Frontal cortex (tissue), 4 donors: ENCODE measurements around the gene PLEKHA7. TPM values are rescaled to one million over a fixed set of nuclear protein-coding genes. Genes with fewer than 3 reads are reported as not detected.
"Not testable (repeated sequence)": the region's sequence is repeated elsewhere in the genome, so short reads cannot be mapped to it uniquely, and the experiment has no call there.

Experiments
- DNase-seq, 2 donors: peaks; one replicate each; pipeline ENCODE4 v3.0.0; 2012; ENCODE audit warnings: low spot score in 2 of 2
- FAIRE-seq: peaks from 2 replicates; lab custom pipeline; 2012; peaks lifted over from hg19 to GRCh38; lab: Jason Lieb, UNC
- total RNA-seq: library from RNA; depleted of rRNA; stranded (reverse); fragments of >200 nt; gene quantifications from one replicate; pipeline ENCODE4 v1.2.3, GENCODE V29; 2014
- donor health status: control.
- donor health status: control.
- donor health status: control.

PLEKHA7 gene
- total RNA-seq: 6.9 TPM

- FAIRE-seq (no peak), DNase-seq (peak; percentile 71 to 75)
Observed at GRCh38 chr11:17014321-17014832, at the start of gene PLEKHA7. TSS of gene PLEKHA7 (minus strand) at chr11:17014414. CDS start at chr11:17014401, 13 bp downstream.

- FAIRE-seq (no peak), DNase-seq (peak; percentile 32 to 35)
Observed at GRCh38 chr11:17063171-17064002, 49.2 kb upstream of the PLEKHA7 start.

- not testable (repeated sequence) for FAIRE-seq
Observed at GRCh38 chr11:17051146-17051545, 36.9 kb upstream of the PLEKHA7 start.

GRCh38 chr11:17048491-17048890, 34.3 kb upstream of the PLEKHA7 start:
- DNase-seq, FAIRE-seq: not testable (repeated sequence)

More at GRCh38 chr11:17051146-17051545, 36.9 kb upstream of the PLEKHA7 start:
- DNase-seq: not testable (repeated sequence)

GRCh38 chr11:17046690-17047089, 32.5 kb upstream of the PLEKHA7 start:
- FAIRE-seq (no peak), DNase-seq (no peak)

- DNase-seq (no peak), FAIRE-seq (no peak)
Observed at GRCh38 chr11:17036666-17037658, 22.7 kb upstream of the PLEKHA7 start.

GRCh38 chr11:17034027-17034426, 19.8 kb upstream of the PLEKHA7 start:
- not testable (repeated sequence) for FAIRE-seq, DNase-seq

- DNase-seq: no peak
- FAIRE-seq: no peak
Observed at GRCh38 chr11:17026487-17027082, 12.4 kb upstream of the PLEKHA7 start.

- FAIRE-seq (no peak), DNase-seq (no peak)
Observed at GRCh38 chr11:17024924-17025323, 10.7 kb upstream of the PLEKHA7 start.

GRCh38 chr11:17021511-17021910, 7.3 kb upstream of the PLEKHA7 start:
- FAIRE-seq (no peak), DNase-seq (no peak)

- no peak for FAIRE-seq
- DNase-seq: no peak
Observed at GRCh38 chr11:17020831-17021230, 6.6 kb upstream of the PLEKHA7 start.

- FAIRE-seq: no peak
Observed at GRCh38 chr11:17019232-17019631, 5.0 kb upstream of the PLEKHA7 start.

GRCh38 chr11:17015627-17016126, 1.5 kb upstream of the PLEKHA7 start:
- DNase-seq (no peak), FAIRE-seq (no peak)

More at GRCh38 chr11:17019232-17019631, 5.0 kb upstream of the PLEKHA7 start:
- DNase-seq: no peak

GRCh38 chr11:17014833-17015626, 816 bp upstream of the PLEKHA7 start:
- peak; percentile 26 to 41 for DNase-seq
- FAIRE-seq: no peak

- DNase-seq: peak; percentile 39 to 53
Observed at GRCh38 chr11:17013548-17014320, 480 bp downstream of the PLEKHA7 start.

GRCh38 chr11:17012712-17013547, 1.3 kb downstream of the PLEKHA7 start:
- no peak for FAIRE-seq

More at GRCh38 chr11:17013548-17014320, 480 bp downstream of the PLEKHA7 start:
- no peak for FAIRE-seq

GRCh38 chr11:17012179-17012578, 2.0 kb downstream of the PLEKHA7 start:
- no peak for DNase-seq
- FAIRE-seq: no peak

More at GRCh38 chr11:17012712-17013547, 1.3 kb downstream of the PLEKHA7 start:
- peak; percentile 46 to 48 for DNase-seq
